ENCODE results near the gene CAMK1D.

GRCh38 chr10:12825260-12825849 is 476.0 kb downstream of the CAMK1D start:
- TF ChIP-seq, protein P1, sequence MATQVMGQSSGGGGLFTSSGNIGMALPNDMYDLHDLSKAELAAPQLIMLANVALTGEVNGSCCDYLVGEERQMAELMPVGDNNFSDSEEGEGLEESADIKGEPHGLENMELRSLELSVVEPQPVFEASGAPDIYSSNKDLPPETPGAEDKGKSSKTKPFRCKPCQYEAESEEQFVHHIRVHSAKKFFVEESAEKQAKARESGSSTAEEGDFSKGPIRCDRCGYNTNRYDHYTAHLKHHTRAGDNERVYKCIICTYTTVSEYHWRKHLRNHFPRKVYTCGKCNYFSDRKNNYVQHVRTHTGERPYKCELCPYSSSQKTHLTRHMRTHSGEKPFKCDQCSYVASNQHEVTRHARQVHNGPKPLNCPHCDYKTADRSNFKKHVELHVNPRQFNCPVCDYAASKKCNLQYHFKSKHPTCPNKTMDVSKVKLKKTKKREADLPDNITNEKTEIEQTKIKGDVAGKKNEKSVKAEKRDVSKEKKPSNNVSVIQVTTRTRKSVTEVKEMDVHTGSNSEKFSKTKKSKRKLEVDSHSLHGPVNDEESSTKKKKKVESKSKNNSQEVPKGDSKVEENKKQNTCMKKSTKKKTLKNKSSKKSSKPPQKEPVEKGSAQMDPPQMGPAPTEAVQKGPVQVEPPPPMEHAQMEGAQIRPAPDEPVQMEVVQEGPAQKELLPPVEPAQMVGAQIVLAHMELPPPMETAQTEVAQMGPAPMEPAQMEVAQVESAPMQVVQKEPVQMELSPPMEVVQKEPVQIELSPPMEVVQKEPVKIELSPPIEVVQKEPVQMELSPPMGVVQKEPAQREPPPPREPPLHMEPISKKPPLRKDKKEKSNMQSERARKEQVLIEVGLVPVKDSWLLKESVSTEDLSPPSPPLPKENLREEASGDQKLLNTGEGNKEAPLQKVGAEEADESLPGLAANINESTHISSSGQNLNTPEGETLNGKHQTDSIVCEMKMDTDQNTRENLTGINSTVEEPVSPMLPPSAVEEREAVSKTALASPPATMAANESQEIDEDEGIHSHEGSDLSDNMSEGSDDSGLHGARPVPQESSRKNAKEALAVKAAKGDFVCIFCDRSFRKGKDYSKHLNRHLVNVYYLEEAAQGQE (IDR thresholded peaks at IDR 0.05; ENCODE audit: low read depth, low read length) = no peak
- no peak for TF ChIP-seq EZH2 (IDR thresholded peaks at IDR 0.05; ENCODE audit: borderline replicate concordance, control insufficient read depth, low read depth, low read length)
- TF ChIP-seq SP1 (IDR thresholded peaks at IDR 0.05; ENCODE audit: low read depth, low read length) = no peak
- TF ChIP-seq ZNF384 (IDR thresholded peaks at IDR 0.05; ENCODE audit: borderline replicate concordance, low read depth, low read length) = no peak
- no peak for TF ChIP-seq TAF1 (IDR thresholded peaks at IDR 0.05; ENCODE audit: borderline replicate concordance, low read depth, low read length)
- TF ChIP-seq POLR2A (IDR thresholded peaks at IDR 0.05; ENCODE audit: low read depth, low read length) = no peak
- TF ChIP-seq RAD21 (IDR thresholded peaks at IDR 0.05; ENCODE audit: insufficient read depth, low read depth, low read length) = no peak
- TF ChIP-seq KLF5 (IDR thresholded peaks at IDR 0.05; ENCODE audit: partially characterized antibody) = no peak
- TF ChIP-seq CHD4 (IDR thresholded peaks at IDR 0.05) = no peak
- TF ChIP-seq ZNF207 (IDR thresholded peaks at IDR 0.05; ENCODE audit: borderline replicate concordance) = no peak

Measured in GM12878 (cell line).